MCF 10A (cell line): ENCODE measurements around the gene CDC45. TPM values are rescaled to one million over a fixed set of nuclear protein-coding genes. Genes with fewer than 3 reads are reported as not detected.

ENCODE experiments used
- BruUV-seq: library from RNA; stranded (reverse); fragments of 400-500 nt; replicated peaks from 2 replicates; lab custom pipeline; 2021; lab: Mats Ljungman, UMichigan
- CTCF ChIA-PET: fragments of 300-600 bp; sonication (Branson Sonifier 250); formaldehyde crosslinking; extraction: SDS; loops from one replicate; lab custom pipeline; 2021; ENCODE audit warnings: antibody characterized with exemption, inconsistent platforms; lab: Yijun Ruan, JAX
- POLR2A ChIA-PET: fragments of 300-600, 350-650 bp; sonication (Branson Sonifier 250); formaldehyde crosslinking; extraction: SDS; loops from one replicate; lab custom pipeline; 2020; ENCODE audit warnings: antibody characterized with exemption, inconsistent platforms; lab: Yijun Ruan, JAX
- DNase-seq: peaks from one replicate; pipeline ENCODE4 v3.0.0-alpha.2; 2018; ENCODE audit not compliant: unreplicated experiment
- H3K27ac Mint-ChIP-seq: one replicate; pipeline ENCODE4 v1.8.0; 2022; ENCODE audit warnings: mild to moderate bottlenecking, low read depth, mixed read lengths; ENCODE audit not compliant: unreplicated experiment
- H3K27me3 Mint-ChIP-seq: one replicate; pipeline ENCODE4 v1.8.0; 2022; ENCODE audit warnings: mixed read lengths; ENCODE audit not compliant: insufficient read depth, unreplicated experiment
- H3K36me3 Mint-ChIP-seq: one replicate; pipeline ENCODE4 v1.8.0; 2022; ENCODE audit warnings: mild to moderate bottlenecking, moderate library complexity, mixed read lengths; ENCODE audit not compliant: insufficient read depth, unreplicated experiment
- H3K4me1 Mint-ChIP-seq: one replicate; pipeline ENCODE4 v1.8.0; 2022; ENCODE audit warnings: mixed read lengths; ENCODE audit not compliant: insufficient read depth, unreplicated experiment
- H3K4me3 Mint-ChIP-seq: one replicate; pipeline ENCODE4 v1.8.0; 2022; ENCODE audit warnings: mild to moderate bottlenecking, moderate library complexity, mixed read lengths; ENCODE audit not compliant: unreplicated experiment
- H3K9me3 Mint-ChIP-seq: one replicate; pipeline ENCODE4 v1.8.0; 2022; ENCODE audit warnings: mixed read lengths; ENCODE audit not compliant: unreplicated experiment
- intact Hi-C: fragments of 100-400 bp; cut with micrococcal nuclease; formaldehyde crosslinking; loops from 2 replicates; pipeline ENCODE4 v1.14.1; 2022
- total RNA-seq: library from RNA; stranded (reverse); gene quantifications from 2 replicates; pipeline ENCODE4 v1.2.3, GENCODE V29; 2022
- TF ChIP-seq, protein P1 (sequence below): fragments of 200-600 bp; IDR thresholded peaks from one replicate; pipeline ENCODE4 v1.8.0; 2022; ENCODE audit warnings: antibody characterized with exemption, mild to moderate bottlenecking; ENCODE audit not compliant: unreplicated experiment

Gene CDC45
- total RNA-seq, 1 experiment from 2014 or later = 18.6 TPM

GRCh38 chr22:19497245-19497644 is 17.5 kb downstream of the CDC45 start:
- TF ChIP-seq, protein P1, sequence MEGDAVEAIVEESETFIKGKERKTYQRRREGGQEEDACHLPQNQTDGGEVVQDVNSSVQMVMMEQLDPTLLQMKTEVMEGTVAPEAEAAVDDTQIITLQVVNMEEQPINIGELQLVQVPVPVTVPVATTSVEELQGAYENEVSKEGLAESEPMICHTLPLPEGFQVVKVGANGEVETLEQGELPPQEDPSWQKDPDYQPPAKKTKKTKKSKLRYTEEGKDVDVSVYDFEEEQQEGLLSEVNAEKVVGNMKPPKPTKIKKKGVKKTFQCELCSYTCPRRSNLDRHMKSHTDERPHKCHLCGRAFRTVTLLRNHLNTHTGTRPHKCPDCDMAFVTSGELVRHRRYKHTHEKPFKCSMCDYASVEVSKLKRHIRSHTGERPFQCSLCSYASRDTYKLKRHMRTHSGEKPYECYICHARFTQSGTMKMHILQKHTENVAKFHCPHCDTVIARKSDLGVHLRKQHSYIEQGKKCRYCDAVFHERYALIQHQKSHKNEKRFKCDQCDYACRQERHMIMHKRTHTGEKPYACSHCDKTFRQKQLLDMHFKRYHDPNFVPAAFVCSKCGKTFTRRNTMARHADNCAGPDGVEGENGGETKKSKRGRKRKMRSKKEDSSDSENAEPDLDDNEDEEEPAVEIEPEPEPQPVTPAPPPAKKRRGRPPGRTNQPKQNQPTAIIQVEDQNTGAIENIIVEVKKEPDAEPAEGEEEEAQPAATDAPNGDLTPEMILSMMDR = no peak
- CTCF ChIA-PET = interaction anchor here (0.6 to 5.2 kb wide), 3 partner anchors 132 to 309 kb away, joined by 3 to 30 read pairs (median 4); no protein-coding TSS in a partner anchor
- POLR2A ChIA-PET = no interaction called here
- BruUV-seq = no TSS peak
- H3K9me3 Mint-ChIP-seq = no peaks in the 10 kb centered on the region
- no peaks in the 10 kb centered on the region for H3K27me3 Mint-ChIP-seq
- peak overlapping the region; percentile 48 for H3K27ac Mint-ChIP-seq
- peaks cover 7% of the 10 kb centered on the region for H3K36me3 Mint-ChIP-seq
- H3K4me3 Mint-ChIP-seq = no peak overlapping the region
- H3K4me1 Mint-ChIP-seq = peaks cover 6% of the 10 kb centered on the region
- peak; percentile 65 for DNase-seq
- intact Hi-C loops = loop anchor here (5.0 kb wide), 1 partner anchor 220 kb away; no protein-coding TSS in a partner anchor

DNA sequence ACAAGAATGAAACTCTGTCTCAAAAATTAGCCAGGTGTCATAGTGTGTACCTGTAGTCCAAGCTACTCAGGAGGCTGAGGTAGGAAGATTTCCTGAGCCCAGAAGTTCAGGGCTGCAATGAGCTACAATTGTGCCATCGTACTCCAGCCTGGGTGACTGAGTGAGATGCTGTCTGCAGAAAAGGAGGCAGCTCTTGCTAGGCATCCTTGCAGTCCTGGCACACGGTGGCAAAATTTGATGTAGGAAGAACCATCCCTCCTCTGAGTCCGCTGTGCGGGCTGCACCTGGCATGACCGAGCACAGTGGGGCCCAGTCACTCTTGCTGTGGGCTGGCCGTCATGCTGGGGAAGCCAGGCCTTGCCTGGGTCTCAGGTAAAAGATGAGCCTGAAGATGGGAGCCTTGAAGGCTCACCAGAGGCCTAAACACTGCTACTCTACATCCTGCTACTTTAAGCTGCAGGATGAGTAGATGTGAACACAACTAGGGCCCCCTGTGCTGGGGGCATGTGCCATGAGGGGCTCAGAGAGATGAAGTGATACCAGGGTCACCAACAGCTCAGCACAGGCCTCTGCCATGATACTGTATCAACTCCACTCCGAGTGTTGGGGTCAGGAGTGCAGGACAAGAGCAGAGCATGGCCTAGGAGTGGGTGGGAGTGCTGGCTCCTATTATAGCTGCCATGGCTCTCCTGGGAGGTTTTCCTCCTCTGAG is 18.6 kb downstream of the CDC45 start:
- H3K4me3 Mint-ChIP-seq = no peak overlapping the region
- no peak for DNase-seq
- no peaks in the 10 kb centered on the region for H3K9me3 Mint-ChIP-seq
- ChIA-PET POLR2A (interaction anchor here (0.6 to 1.1 kb wide), 2 partner anchors 19 to 134 kb away, joined by 3 to 4 read pairs; partner anchors contain the start of gene CDC45), CTCF (interaction anchor here (0.9 to 1.0 kb wide), 2 partner anchors 132 to 139 kb away, joined by 3 to 4 read pairs; no protein-coding TSS in a partner anchor)
- intact Hi-C loops = loop anchor here (5.0 kb wide), 1 partner anchor 219 kb away; no protein-coding TSS in a partner anchor
- TF ChIP-seq, protein P1 = no peak
- peaks cover 6% of the 10 kb centered on the region for H3K4me1 Mint-ChIP-seq
- H3K27ac Mint-ChIP-seq = no peak overlapping the region
- no peaks in the 10 kb centered on the region for H3K27me3 Mint-ChIP-seq
- BruUV-seq = no TSS peak
- peaks cover 7% of the 10 kb centered on the region for H3K36me3 Mint-ChIP-seq

DNA sequence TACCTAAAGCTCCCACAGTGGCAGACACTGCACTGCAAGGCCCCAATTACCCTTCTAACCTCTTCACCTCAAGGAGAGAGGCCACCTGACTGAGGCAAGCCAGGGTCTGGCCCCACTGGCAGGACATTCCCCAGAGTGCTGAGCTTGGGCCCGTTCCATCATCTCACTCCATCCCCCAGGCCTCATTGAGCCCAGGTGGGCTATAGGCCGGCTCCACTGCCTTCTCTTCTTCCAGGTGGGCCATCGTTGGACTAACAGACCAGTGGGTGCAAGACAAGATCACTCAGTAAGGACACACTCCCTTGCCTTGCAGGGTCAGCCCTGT is 19.1 kb downstream of the CDC45 start:
- Mint-ChIP-seq H3K27me3 (no peaks in the 10 kb centered on the region), H3K4me3 (no peak overlapping the region), H3K4me1 (peaks cover 6% of the 10 kb centered on the region), H3K36me3 (peaks cover 7% of the 10 kb centered on the region), H3K9me3 (no peaks in the 10 kb centered on the region), H3K27ac (no peak overlapping the region)
- DNase-seq = no peak
- POLR2A ChIA-PET = interaction anchor here (1.1 kb wide), 1 partner anchor 19 kb away, joined by 4 read pairs; the partner anchor contains the start of gene CDC45
- CTCF ChIA-PET = interaction anchor here (1.0 kb wide), 1 partner anchor 131 kb away, joined by 3 read pairs; no protein-coding TSS in a partner anchor
- BruUV-seq = no TSS peak
- TF ChIP-seq, protein P1 = no peak
- intact Hi-C loops = loop anchor here (5.0 kb wide), 1 partner anchor 218 kb away; no protein-coding TSS in a partner anchor

DNA sequence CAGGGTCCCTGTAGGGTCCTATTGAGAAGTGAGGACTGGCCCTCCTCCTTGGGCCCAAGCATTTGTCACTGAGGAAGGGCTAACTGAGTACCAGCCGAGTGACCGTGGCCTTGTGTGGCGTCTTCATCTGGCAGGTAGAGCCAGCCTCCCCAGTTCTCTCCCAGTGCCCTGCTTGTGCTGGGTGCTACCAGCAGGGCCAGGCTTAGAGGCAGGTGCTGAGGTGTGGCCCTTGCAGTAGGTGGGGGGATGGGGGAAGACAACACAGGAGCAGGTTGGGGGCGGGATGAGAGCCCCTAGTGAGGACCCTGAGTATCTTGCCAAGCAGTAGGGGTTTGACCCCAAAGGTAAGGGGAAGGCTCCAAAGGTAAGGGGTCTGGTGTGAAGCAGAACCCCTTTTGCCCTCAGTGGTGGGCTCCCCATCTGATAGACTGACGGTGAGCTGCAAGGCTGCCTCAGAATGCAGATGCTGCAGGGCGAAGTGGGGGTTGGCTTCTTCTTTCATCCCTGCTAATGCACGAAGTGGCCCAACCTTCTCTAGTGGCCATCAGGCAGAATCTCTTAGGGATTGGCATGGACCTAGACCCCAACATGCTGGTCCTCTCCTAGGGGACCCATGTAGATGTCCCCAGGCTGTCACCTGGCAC is 19.6 kb downstream of the CDC45 start:
- Mint-ChIP-seq H3K27ac (no peak overlapping the region), H3K9me3 (no peaks in the 10 kb centered on the region), H3K27me3 (no peaks in the 10 kb centered on the region), H3K4me3 (no peak overlapping the region), H3K4me1 (peaks cover 6% of the 10 kb centered on the region), H3K36me3 (peaks cover 7% of the 10 kb centered on the region)
- no peak for DNase-seq
- ChIA-PET CTCF (interaction anchor here (1.0 kb wide), 1 partner anchor 131 kb away, joined by 3 read pairs; no protein-coding TSS in a partner anchor), POLR2A (interaction anchor here (1.1 kb wide), 1 partner anchor 20 kb away, joined by 4 read pairs; the partner anchor contains the start of gene CDC45)
- intact Hi-C loops = loop anchor here (5.0 kb wide), 1 partner anchor 218 kb away; no protein-coding TSS in a partner anchor
- BruUV-seq = no TSS peak
- TF ChIP-seq, protein P1 = no peak
